ENCODE data around the gene MX1.

- TF ChIP-seq CTCF (conservative IDR thresholded peaks at IDR 0.05 in 1 of 2, IDR thresholded peaks at IDR 0.05 in 1 of 2; ENCODE audit: low read depth in 1 of 2, low read length in 2 of 2): no peak
- TF ChIP-seq EZH2 (IDR thresholded peaks at IDR 0.05; ENCODE audit: low read length, missing control alignments): no peak
Measured at GRCh38 chr21:41381731-41382130, 44.3 kb upstream of the MX1 start.
